HG03571 (cell line): ENCODE data around the gene ZFP36L2.

Experiments used
- ATAC-seq: cut with Tn5 transposase; IDR thresholded peaks from one replicate; pipeline ENCODE4 v1.9.1; 2021; ENCODE audit not compliant: unreplicated experiment

ZFP36L2 gene

GRCh38 chr2:43224131-43224570 is 2.3 kb downstream of the ZFP36L2 start:
- ATAC-seq: no peak

GRCh38 chr2:43223521-43224001 is 2.8 kb downstream of the ZFP36L2 start:
- no peak for ATAC-seq

DNA sequence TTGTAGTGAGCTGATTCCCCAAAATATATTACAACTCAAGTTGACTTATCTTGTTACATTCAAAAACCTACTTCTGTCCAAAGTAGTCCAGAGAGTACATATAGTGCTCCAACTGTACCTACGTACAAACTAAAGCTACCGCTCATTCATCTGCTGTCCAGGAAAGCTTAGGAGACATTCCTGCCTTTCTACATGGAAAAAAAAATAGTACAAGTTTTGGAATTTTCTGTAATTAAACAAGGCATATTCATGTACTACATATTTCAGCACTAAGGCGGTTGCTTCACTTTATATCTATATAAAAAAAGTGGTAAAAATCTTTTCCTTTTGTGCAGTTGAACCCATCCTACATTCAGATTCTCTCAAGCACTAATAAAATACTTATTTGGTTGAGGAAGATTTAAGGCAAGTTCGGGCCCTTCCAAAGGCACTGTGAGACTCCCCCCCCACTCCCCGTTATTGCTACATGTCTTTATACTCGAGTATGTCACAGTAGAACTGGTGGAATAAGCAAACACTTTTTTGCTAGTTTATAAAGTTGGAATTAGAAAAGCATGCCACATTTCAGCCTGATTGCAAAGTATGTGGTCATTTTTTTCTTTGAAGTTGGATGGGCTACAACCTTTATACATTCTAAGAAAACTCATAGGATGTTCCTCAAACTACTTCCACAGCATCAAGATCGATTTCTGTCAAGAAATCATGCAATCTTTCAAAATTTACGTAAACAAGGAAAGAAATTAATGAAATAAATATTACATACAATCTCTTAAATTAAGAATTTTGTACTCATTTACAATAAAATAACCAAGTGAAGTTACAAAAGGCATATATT is 3.7 kb downstream of the ZFP36L2 start:
- no peak for ATAC-seq

GRCh38 chr2:43221763-43222474 is 4.5 kb downstream of the ZFP36L2 start:
- ATAC-seq: no peak

DNA sequence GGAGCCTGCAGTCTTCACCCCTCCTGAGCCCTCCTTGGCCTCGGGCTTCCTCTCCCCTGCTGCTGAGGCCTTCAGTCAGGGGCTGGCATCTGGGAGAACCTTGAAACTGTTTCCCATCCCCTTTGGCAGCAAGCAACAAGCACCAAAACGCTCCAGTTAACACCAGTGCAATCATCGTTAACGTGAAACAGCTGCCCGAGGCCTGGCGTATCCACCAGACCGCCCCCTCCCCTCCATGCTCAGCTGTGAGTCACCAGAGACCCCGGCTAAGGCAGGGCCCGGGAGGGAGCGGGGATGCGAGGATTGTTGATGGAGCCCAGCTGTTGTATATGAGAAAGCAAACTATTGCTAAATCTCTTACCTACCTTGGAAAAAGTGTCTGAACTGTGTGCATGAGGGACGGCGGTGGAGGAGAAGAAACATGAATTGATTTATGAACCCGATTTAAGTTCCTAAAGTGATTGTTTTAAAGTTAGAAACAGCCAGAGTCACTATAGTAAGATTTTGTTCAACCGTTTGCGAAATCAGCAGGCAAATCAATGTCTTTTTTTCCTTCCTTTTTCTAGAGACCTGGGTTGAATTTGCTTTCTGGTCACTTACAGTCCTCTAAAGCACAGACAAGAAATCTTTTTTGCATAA is 5.2 kb downstream of the ZFP36L2 start:
- no peak for ATAC-seq

DNA sequence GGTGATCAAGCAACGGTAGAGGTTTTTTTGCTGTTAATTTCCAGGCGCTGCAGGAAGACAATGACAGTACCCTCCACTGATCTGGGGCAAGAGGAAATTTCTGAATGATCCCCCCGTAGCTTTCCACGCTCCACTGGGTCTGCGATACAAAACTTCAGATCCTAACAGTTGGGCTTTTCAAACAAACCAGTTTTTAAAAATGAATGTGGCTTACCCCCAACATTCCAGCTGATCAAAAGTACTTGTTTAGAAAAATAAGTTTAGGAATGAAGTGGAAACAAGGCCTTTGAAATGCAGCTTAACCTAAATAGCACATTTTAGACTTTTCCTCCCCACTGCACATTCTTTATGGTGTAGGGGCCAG is 5.7 kb downstream of the ZFP36L2 start:
- no peak for ATAC-seq

GRCh38 chr2:43220229-43220751 is 6.1 kb downstream of the ZFP36L2 start:
- no peak for ATAC-seq

DNA sequence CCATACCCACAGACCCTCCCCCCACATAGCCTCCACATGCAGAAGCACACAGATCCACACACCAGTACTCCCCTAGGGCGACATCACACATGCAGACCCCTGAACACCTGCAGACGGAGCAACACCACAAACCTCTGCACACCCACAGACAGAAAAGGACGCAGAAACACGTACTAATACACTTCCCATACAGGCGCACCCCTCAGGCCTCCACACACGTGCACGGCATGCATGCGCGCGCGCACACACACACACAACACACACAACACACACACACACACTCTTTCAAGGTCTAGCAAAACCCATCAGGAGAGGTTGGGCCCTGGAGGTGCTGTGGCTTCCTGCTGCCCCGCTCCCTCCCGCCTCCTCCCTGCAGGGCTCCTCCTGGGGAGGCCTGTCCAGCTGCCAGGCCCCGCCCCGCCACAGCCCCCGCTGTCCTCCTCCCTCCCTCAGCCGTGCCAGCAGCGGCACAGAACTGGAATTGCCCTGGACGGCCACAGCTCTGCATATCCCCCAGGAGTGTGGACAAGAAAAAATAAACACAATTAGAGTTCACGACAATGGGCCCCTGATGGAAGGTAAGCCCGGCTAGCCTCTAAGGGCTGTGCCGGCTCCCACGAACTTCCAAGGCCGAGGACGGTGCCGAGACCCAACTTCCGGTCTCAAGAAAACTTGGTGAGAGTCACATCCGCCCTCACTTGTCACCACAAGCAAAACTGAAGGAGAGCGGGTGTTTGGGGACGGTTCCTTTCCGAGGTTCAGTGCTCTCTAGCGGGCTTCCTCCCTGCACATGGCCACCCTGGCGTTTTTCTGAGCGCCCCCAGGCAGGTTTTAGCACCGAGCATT is 6.8 kb downstream of the ZFP36L2 start:
- peak; percentile 57 for ATAC-seq

- ATAC-seq: no peak
These were observed 7.6 kb downstream of the ZFP36L2 start for GRCh38 chr2:43218702-43219382.

GRCh38 chr2:43218155-43218701 is 8.2 kb downstream of the ZFP36L2 start:
- no peak for ATAC-seq

- no peak for ATAC-seq
These were observed 8.9 kb downstream of the ZFP36L2 start for GRCh38 chr2:43217228-43218154.

GRCh38 chr2:43216629-43217028 is 9.8 kb downstream of the ZFP36L2 start:
- no peak for ATAC-seq

DNA sequence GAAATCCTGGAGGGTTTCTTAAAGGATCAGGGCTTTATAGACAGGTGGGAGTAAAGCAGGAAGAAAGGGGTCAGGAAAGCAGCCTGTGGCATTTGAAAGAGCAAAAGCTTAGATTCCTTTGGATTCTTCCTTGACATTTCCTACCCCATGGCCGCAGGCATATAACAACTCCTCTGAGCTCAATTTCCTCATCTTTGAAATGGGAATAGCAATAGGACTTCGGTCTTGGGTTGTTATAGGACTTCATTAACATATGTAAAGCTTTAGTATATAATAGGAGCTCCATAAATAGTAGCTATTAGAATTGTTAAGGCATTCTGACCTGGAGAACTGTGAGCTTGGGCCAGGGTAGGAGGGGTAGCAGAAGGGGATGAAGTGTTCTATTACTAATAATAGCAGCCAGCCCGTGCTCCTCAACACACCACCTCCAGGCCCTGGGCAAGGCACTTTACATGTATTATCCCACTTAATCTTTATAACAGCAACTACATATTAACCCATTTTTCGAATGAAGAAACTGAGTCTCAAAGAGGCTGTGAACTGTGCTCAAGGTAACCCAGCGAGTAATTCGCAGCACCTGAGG is 10.6 kb downstream of the ZFP36L2 start:
- no peak for ATAC-seq

- no peak for ATAC-seq
These were observed 12.2 kb downstream of the ZFP36L2 start for GRCh38 chr2:43214253-43214652.

DNA sequence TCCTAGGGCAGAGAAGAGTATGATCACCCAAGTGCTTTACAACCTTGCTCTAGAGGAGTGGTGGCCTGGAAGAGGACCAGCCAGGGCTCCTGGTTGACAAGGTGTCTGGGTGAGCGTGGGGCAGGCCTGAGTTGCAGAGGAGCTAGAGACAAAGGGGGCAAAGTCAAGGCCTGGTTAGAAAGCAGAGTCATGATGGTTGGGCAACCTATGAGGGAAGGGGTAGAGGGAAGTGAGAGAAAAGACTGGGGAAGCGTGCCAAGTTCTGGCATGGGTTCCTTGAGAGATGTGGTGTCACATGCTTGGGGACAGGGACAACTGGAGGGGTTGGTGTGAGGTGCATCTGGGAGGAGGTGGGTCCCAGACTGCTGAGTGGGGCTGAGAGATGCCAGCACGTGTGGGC is 13.5 kb downstream of the ZFP36L2 start:
- no peak for ATAC-seq

DNA sequence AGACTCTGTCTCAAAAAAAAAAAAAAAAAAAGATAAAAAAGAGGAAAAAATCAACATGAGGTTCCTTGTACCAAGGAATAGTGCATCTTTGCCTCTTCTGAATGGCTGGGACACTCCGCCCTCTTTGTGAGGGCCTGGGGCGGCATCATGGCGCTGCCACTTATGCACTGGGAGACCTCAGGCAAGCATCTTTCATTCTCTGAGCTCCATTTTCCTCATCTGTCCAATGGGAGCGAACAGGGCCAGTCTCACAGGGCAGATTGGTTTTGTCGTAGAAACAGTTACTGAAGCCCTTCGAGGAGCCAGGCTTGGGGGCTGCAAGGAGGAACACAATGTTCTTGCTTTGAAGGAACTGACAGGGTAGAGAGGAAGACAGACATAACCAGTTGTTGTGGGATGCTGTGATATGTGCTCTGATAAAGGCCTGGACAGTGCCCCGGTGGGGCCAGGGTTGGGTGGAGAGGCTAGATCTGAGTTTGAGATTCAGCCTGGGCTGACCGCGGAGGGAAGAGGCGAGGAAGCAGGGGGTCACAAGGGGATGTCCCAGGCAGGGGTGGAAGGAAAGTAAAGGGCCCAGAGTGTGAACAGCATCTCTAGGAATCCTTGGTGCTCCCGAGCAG is 14.1 kb downstream of the ZFP36L2 start:
- ATAC-seq: no peak

DNA sequence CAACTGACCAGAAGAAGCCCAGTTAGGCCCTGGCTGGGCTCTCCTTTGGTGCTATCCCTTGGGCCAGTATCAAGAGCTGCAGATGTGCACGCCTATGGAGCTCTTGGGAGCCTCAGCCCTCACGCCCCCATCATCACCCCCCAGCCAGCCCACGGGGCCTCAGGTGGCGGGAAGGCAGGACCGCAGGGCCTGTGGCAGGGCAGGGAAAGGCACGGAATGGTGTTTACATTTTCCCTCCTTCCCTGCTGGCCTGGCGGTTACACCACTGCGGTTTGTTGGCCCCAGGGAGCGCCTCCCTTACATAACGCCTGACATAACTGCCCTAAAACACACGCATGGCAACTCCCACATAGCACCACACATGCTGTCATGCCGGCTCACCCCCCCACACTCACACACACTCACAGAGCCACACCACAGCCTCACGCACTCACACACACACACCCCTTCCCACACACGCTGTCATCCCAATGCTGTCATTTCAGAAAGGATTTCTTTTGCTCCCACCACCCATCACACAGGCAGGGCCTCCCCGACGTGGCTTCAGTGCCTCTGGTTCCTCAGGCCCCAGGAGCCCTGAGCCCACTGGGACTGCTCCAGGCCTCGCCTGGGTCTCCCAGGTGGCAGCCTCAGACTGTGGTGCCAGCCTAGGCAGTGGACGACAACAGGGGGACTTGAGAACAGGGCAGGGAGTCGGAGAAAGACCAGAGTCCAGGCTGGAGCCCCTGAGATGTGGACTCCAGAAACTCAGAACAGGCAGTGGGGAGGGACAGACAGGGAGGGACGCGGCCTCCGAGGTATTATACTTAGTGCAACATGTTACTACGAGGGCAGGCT is 15.7 kb downstream of the ZFP36L2 start:
- ATAC-seq: no peak
